Stimulated activated naive B cell treated with anti-CD40 and anti-IgM and Interleukin-4, amounts not matched to agents 10 μg/mL and 1 μg/mL and 100 μg/mL, for 72 hours (primary cell): ENCODE measurements around the gene C9orf78.
"Not testable (repeated sequence)": the region's sequence is repeated elsewhere in the genome, so short reads cannot be mapped to it uniquely, and the experiment has no call there.

Experiments used
- ATAC-seq, 2 donors: fragments of 150-1000 bp; cut with Tn5 transposase; replicated peaks; 2 replicates each; pipeline ENCODE4 v1.10.0; 2021; ENCODE audit warnings: moderate library complexity in 1 of 2
- DNase-seq: peaks from one replicate; pipeline ENCODE4 v3.0.0; 2021
- H3K27ac Mint-ChIP-seq: one replicate; pipeline ENCODE4 v1.8.0; 2022; ENCODE audit warnings: mild to moderate bottlenecking, mixed read lengths
- H3K27me3 Mint-ChIP-seq, 2 donors: one replicate each; pipeline ENCODE4 v1.8.0; 2022; ENCODE audit warnings: mixed read lengths in 2 of 2
- H3K36me3 Mint-ChIP-seq, 2 donors: one replicate each; pipeline ENCODE4 v1.8.0; 2022; ENCODE audit warnings: mixed read lengths in 2 of 2, mild to moderate bottlenecking in 1 of 2
- H3K4me1 Mint-ChIP-seq, 2 donors: one replicate each; pipeline ENCODE4 v1.8.0; 2022; ENCODE audit warnings: mixed read lengths in 2 of 2, mild to moderate bottlenecking in 1 of 2
- H3K4me3 Mint-ChIP-seq, 2 donors: one replicate each; pipeline ENCODE4 v1.8.0; 2022; ENCODE audit warnings: mild to moderate bottlenecking in 2 of 2, mixed read lengths in 2 of 2, moderate library complexity in 1 of 2
- H3K9me3 Mint-ChIP-seq, 2 donors: one replicate each; pipeline ENCODE4 v1.8.0; 2022; ENCODE audit warnings: mixed read lengths in 2 of 2, mild to moderate bottlenecking in 1 of 2

The C9orf78 gene

GRCh38 chr9:129798973-129799372 lies 36.1 kb downstream of the C9orf78 start:
- Mint-ChIP-seq H3K27ac (no peak overlapping the region), H3K27me3 (peaks cover 8 to 11% of the 10 kb centered on the region in 2 donors), H3K4me1 (peaks cover 0 to 3% of the 10 kb centered on the region in 2 donors), H3K36me3 (no peaks in the 10 kb centered on the region), H3K9me3 (no peaks in the 10 kb centered on the region), H3K4me3 (no peak overlapping the region)
- ATAC-seq = no peak
- no peak for DNase-seq

GRCh38 chr9:129796029-129796428 lies 39.0 kb downstream of the C9orf78 start:
- not testable (repeated sequence) for ATAC-seq, DNase-seq, H3K9me3 Mint-ChIP-seq, H3K27ac Mint-ChIP-seq, H3K4me3 Mint-ChIP-seq, H3K4me1 Mint-ChIP-seq, H3K36me3 Mint-ChIP-seq
- H3K27me3 Mint-ChIP-seq = peaks cover 15 to 18% of the 10 kb centered on the region in 2 donors

GRCh38 chr9:129794549-129794948 lies 40.5 kb downstream of the C9orf78 start:
- no peak overlapping the region for H3K4me3 Mint-ChIP-seq
- no peak overlapping the region for H3K27ac Mint-ChIP-seq
- no peaks in the 10 kb centered on the region for H3K9me3 Mint-ChIP-seq
- peaks cover 23 to 25% of the 10 kb centered on the region in 2 donors for H3K27me3 Mint-ChIP-seq
- no peaks in the 10 kb centered on the region for H3K36me3 Mint-ChIP-seq
- ATAC-seq (no peak), DNase-seq (no peak)
- peaks cover 0 to 6% of the 10 kb centered on the region in 2 donors for H3K4me1 Mint-ChIP-seq

GRCh38 chr9:129786481-129786880 lies 48.6 kb downstream of the C9orf78 start:
- peaks cover 3 to 11% of the 10 kb centered on the region in 2 donors for H3K4me1 Mint-ChIP-seq
- no peak overlapping the region for H3K27ac Mint-ChIP-seq
- H3K4me3 Mint-ChIP-seq = no peak overlapping the region
- no peaks in the 10 kb centered on the region for H3K9me3 Mint-ChIP-seq
- no peak for DNase-seq
- no peak for ATAC-seq
- H3K36me3 Mint-ChIP-seq = no peaks in the 10 kb centered on the region
- H3K27me3 Mint-ChIP-seq = peaks cover 34 to 45% of the 10 kb centered on the region in 2 donors

- Mint-ChIP-seq H3K4me3 (no peak overlapping the region), H3K4me1 (peaks cover 3 to 11% of the 10 kb centered on the region in 2 donors), H3K36me3 (no peaks in the 10 kb centered on the region), H3K27me3 (peaks cover 33 to 45% of the 10 kb centered on the region in 2 donors), H3K9me3 (no peaks in the 10 kb centered on the region), H3K27ac (no peak overlapping the region)
- ATAC-seq (no peak), DNase-seq (no peak)
These were observed 49.2 kb downstream of the C9orf78 start for GRCh38 chr9:129785866-129786265.

- not testable (repeated sequence) for H3K4me3 Mint-ChIP-seq, H3K27ac Mint-ChIP-seq, H3K9me3 Mint-ChIP-seq, H3K4me1 Mint-ChIP-seq, DNase-seq, H3K36me3 Mint-ChIP-seq, ATAC-seq
- H3K27me3 Mint-ChIP-seq = peaks cover 26 to 38% of the 10 kb centered on the region in 2 donors
These were observed 50.1 kb downstream of the C9orf78 start for GRCh38 chr9:129784970-129785369.

- no peak overlapping the region for H3K4me3 Mint-ChIP-seq
- peaks cover 3 to 6% of the 10 kb centered on the region in 2 donors for H3K4me1 Mint-ChIP-seq
- H3K36me3 Mint-ChIP-seq = no peaks in the 10 kb centered on the region
- H3K9me3 Mint-ChIP-seq = no peaks in the 10 kb centered on the region
- peaks cover 29 to 40% of the 10 kb centered on the region in 2 donors for H3K27me3 Mint-ChIP-seq
- H3K27ac Mint-ChIP-seq = no peak overlapping the region
- ATAC-seq (peak; percentile 97), DNase-seq (peak; percentile 59)
These were observed 51.3 kb downstream of the C9orf78 start for GRCh38 chr9:129783516-129784361.

GRCh38 chr9:129781981-129782380 lies 53.1 kb downstream of the C9orf78 start:
- ATAC-seq (no peak), DNase-seq (no peak)
- Mint-ChIP-seq H3K36me3 (peaks cover 0 to 3% of the 10 kb centered on the region in 2 donors), H3K4me3 (no peak overlapping the region), H3K4me1 (peaks cover 9 to 11% of the 10 kb centered on the region in 2 donors), H3K9me3 (no peaks in the 10 kb centered on the region), H3K27ac (no peak overlapping the region), H3K27me3 (peaks cover 28 to 42% of the 10 kb centered on the region in 2 donors)

GRCh38 chr9:129781131-129781530 lies 53.9 kb downstream of the C9orf78 start:
- DNase-seq (no peak), ATAC-seq (no peak)
- no peak overlapping the region for H3K4me3 Mint-ChIP-seq
- peaks cover 30 to 43% of the 10 kb centered on the region in 2 donors for H3K27me3 Mint-ChIP-seq
- peaks cover 0 to 3% of the 10 kb centered on the region in 2 donors for H3K36me3 Mint-ChIP-seq
- H3K27ac Mint-ChIP-seq = no peak overlapping the region
- peaks cover 11 to 15% of the 10 kb centered on the region in 2 donors for H3K4me1 Mint-ChIP-seq
- H3K9me3 Mint-ChIP-seq = no peaks in the 10 kb centered on the region

GRCh38 chr9:129779560-129780190 lies 55.4 kb downstream of the C9orf78 start:
- Mint-ChIP-seq H3K4me3 (no peak overlapping the region), H3K27me3 (peaks cover 37 to 43% of the 10 kb centered on the region in 2 donors), H3K27ac (no peak overlapping the region), H3K36me3 (peaks cover 0 to 3% of the 10 kb centered on the region in 2 donors), H3K4me1 (peaks cover 11 to 15% of the 10 kb centered on the region in 2 donors), H3K9me3 (no peaks in the 10 kb centered on the region)
- ATAC-seq = no peak
- no peak for DNase-seq

GRCh38 chr9:129778469-129778868 lies 56.6 kb downstream of the C9orf78 start:
- no peak overlapping the region for H3K4me3 Mint-ChIP-seq
- no peak overlapping the region for H3K27ac Mint-ChIP-seq

GRCh38 chr9:129777769-129778130 lies 57.3 kb downstream of the C9orf78 start:
- no peak for DNase-seq
- Mint-ChIP-seq H3K4me3 (no peak overlapping the region), H3K27me3 (peaks cover 39 to 61% of the 10 kb centered on the region in 2 donors), H3K36me3 (peaks cover 0 to 3% of the 10 kb centered on the region in 2 donors), H3K27ac (peak overlapping the region; percentile 56), H3K9me3 (no peaks in the 10 kb centered on the region), H3K4me1 (peaks cover 8 to 10% of the 10 kb centered on the region in 2 donors)
- ATAC-seq = no peak

More at GRCh38 chr9:129778469-129778868, 56.6 kb downstream of the C9orf78 start:
- no peak for DNase-seq
- no peak for ATAC-seq
- H3K4me1 Mint-ChIP-seq = peaks cover 8 to 10% of the 10 kb centered on the region in 2 donors
- H3K9me3 Mint-ChIP-seq = no peaks in the 10 kb centered on the region
- peaks cover 39 to 55% of the 10 kb centered on the region in 2 donors for H3K27me3 Mint-ChIP-seq
- peaks cover 0 to 3% of the 10 kb centered on the region in 2 donors for H3K36me3 Mint-ChIP-seq
